Measurements from ENCODE around the gene TRIM2.
A peak's percentile ranks its signal among the peaks of the same experiment; 100 is the strongest.

The TRIM2 gene

DNA sequence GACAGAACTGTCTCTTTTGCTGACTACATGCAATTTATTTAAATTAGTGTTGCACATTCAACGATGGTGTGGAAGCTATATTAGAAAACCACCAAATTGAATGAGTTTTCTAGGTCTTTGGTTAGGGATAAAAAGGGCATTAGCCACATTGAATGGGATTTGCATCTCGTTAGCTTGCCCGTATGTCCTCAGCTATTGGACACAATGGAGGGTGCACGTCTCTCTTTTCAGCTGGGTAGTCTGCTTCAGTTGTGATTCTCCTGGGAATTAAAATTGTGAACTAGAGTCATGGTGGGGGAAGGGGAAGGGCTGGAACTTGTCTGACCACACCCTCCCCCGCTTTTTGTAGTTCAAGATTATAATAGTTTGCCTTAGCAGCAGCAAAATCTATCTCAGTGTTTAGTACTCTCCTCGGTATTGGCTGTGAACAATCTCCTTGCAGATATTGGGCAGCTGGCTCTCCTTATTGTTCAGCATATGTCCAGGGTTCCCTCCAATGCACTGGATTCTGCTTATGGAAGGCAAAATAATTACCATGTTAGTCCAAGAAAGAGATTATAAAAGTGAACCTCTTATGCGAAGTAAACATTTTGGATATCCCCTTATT is 23.3 kb downstream of the TRIM2 start:
- DNase-seq (ENCODE audit: low read depth in 2 of 2): no peak
- no peak for TF ChIP-seq CTCF (IDR thresholded peaks at IDR 0.05; ENCODE audit: low read depth, low read length)
- no peak overlapping the region for H3K4me3 ChIP-seq (replicated peaks in 1 of 2; ENCODE audit: low read depth in 2 of 2, low read length in 2 of 2)

GRCh38 chr4:153228512-153229140 is 24.4 kb downstream of the TRIM2 start:
- no peak for DNase-seq (ENCODE audit: low read depth in 2 of 2)
- no peak for TF ChIP-seq CTCF (IDR thresholded peaks at IDR 0.05; ENCODE audit: low read depth, low read length)
- no peak overlapping the region for H3K4me3 ChIP-seq (replicated peaks in 1 of 2; ENCODE audit: low read depth in 2 of 2, low read length in 2 of 2)

DNA sequence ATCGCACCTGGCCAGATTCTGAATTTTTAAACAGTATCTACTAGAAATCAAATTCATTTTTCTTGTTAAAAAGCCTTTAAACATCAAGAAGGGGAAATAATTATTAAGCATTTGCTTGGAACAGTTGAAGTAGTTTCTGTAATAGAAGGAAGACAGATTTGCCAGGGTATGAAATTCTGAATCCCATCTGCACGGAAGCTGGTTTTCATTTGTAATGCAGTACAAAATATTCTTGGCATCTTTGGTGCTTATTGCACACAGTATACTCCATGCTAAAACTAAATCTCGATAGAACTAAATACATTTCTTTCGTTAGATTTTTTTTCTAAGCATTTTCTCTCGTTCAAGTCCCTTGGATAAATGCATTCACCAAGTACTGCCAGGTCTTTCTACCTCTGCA is 25.3 kb downstream of the TRIM2 start:
- no peak for DNase-seq (ENCODE audit: low read depth in 2 of 2)
- TF ChIP-seq CTCF (IDR thresholded peaks at IDR 0.05; ENCODE audit: low read depth, low read length): no peak
- no peak overlapping the region for H3K4me3 ChIP-seq (replicated peaks in 1 of 2; ENCODE audit: low read depth in 2 of 2, low read length in 2 of 2)

- peak; percentile 21 for TF ChIP-seq CTCF (IDR thresholded peaks at IDR 0.05; ENCODE audit: low read depth, low read length)
- H3K4me3 ChIP-seq (replicated peaks in 1 of 2; ENCODE audit: low read depth in 2 of 2, low read length in 2 of 2): no peak overlapping the region
- peak in 1 of 2 donors; percentile 48 for DNase-seq (ENCODE audit: low read depth in 2 of 2)
Observed at GRCh38 chr4:153232768-153233167, 28.5 kb downstream of the TRIM2 start.

GRCh38 chr4:153233761-153234371 is 29.6 kb downstream of the TRIM2 start:
- no peak overlapping the region for H3K4me3 ChIP-seq (replicated peaks in 1 of 2; ENCODE audit: low read depth in 2 of 2, low read length in 2 of 2)
- TF ChIP-seq CTCF (IDR thresholded peaks at IDR 0.05; ENCODE audit: low read depth, low read length): no peak
- DNase-seq (ENCODE audit: low read depth in 2 of 2): peak; percentile 89 to 96

DNA sequence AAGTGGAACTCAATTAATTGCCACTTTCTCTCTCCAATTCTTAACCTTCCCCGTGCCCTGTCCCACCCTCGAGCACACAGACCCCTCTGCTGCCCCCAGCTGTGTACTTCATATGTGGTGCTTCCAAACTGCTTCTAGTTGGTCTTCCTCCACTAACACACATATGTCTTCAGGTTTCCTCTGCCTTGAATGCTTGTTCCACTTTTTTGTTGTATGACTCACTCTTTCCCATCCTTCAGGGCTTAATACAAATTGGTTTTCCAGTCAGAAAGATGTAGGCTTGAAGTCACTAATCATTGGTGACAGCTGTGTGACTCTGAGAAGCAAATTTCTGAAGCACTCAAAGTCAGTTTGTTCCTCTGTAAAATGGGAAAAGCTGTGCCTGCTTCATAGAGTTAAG is 30.6 kb downstream of the TRIM2 start:
- DNase-seq (ENCODE audit: low read depth in 2 of 2): peak; percentile 53 to 54
- no peak for TF ChIP-seq CTCF (IDR thresholded peaks at IDR 0.05; ENCODE audit: low read depth, low read length)
- no peak overlapping the region for H3K4me3 ChIP-seq (replicated peaks in 1 of 2; ENCODE audit: low read depth in 2 of 2, low read length in 2 of 2)

Data from cardiac fibroblast (primary cell).